Mesenchymal stem cell (in vitro differentiated cells and primary cell): ENCODE results near the gene WNT10A.

Source experiments
- DNase-seq: peaks from one replicate; pipeline ENCODE4 v3.0.0-alpha.2; 2013
- H2AFZ ChIP-seq: one replicate; pipeline ENCODE4 v1.6.1; 2013; ENCODE audit warnings: low read depth, mild to moderate bottlenecking, control low read depth, inconsistent platforms, low read length, moderate library complexity
- H2AK5ac ChIP-seq: 2 replicates; pipeline ENCODE4 v1.6.1; 2013; ENCODE audit warnings: low read length, moderate library complexity, mild to moderate bottlenecking, inconsistent platforms; ENCODE audit not compliant: severe bottlenecking
- H2BK120ac ChIP-seq: one replicate; pipeline ENCODE4 v1.6.1; 2013; ENCODE audit warnings: low read depth, mild to moderate bottlenecking, inconsistent platforms, low read length, moderate library complexity
- H2BK12ac ChIP-seq, 2 experiments: one replicate each; pipeline ENCODE4 v1.6.1; 2013; ENCODE audit warnings: inconsistent platforms in 2 of 2, low read length in 2 of 2, mild to moderate bottlenecking in 2 of 2, moderate library complexity in 2 of 2, control low read depth in 1 of 2
- H2BK15ac ChIP-seq: one replicate; pipeline ENCODE4 v1.6.1; 2013; ENCODE audit warnings: mild to moderate bottlenecking, low read depth, inconsistent platforms; ENCODE audit not compliant: poor library complexity, severe bottlenecking
- H2BK5ac ChIP-seq: 2 replicates; pipeline ENCODE4 v1.6.1; 2013; ENCODE audit warnings: low read depth, mild to moderate bottlenecking, low read length, control low read depth, inconsistent platforms; ENCODE audit not compliant: poor library complexity, severe bottlenecking
- H3K14ac ChIP-seq, 2 experiments: one replicate each; pipeline ENCODE4 v1.6.1; 2013; ENCODE audit warnings: inconsistent platforms in 2 of 2, low read length in 2 of 2, control low read depth in 1 of 2, mild to moderate bottlenecking in 1 of 2, moderate library complexity in 1 of 2
- H3K18ac ChIP-seq, 2 experiments: one replicate each; pipeline ENCODE4 v1.6.1; 2013; ENCODE audit warnings: inconsistent platforms in 2 of 2, low read length in 2 of 2, control low read depth in 1 of 2, low read depth in 1 of 2, mild to moderate bottlenecking in 1 of 2
- H3K23ac ChIP-seq, 2 experiments: one replicate each; pipeline ENCODE4 v1.6.1; 2013; ENCODE audit warnings: inconsistent platforms in 2 of 2, low read length in 2 of 2, mild to moderate bottlenecking in 2 of 2, moderate library complexity in 2 of 2, control low read depth in 1 of 2
- H3K27ac ChIP-seq: 2 replicates; pipeline ENCODE4 v1.5.1; 2013; ENCODE audit warnings: mild to moderate bottlenecking, moderate library complexity, low read length, control low read depth, inconsistent platforms; ENCODE audit not compliant: poor library complexity, severe bottlenecking
- H3K27me3 ChIP-seq, 2 experiments: 2 replicates each; pipeline versions ENCODE4 v1.6.1 to v1.7.0; 2013; ENCODE audit warnings: low read length in 2 of 2, mild to moderate bottlenecking in 2 of 2, moderate library complexity in 2 of 2, control low read depth in 1 of 2, inconsistent platforms in 1 of 2; ENCODE audit not compliant: control insufficient read depth in 1 of 2, insufficient read depth in 1 of 2
- H3K36me3 ChIP-seq, 2 experiments: 2 replicates each; pipeline versions ENCODE4 v1.6.1 to v1.7.0; 2013; ENCODE audit warnings: low read length in 2 of 2, control low read depth in 1 of 2, inconsistent platforms in 1 of 2, low read depth in 1 of 2, mild to moderate bottlenecking in 1 of 2; ENCODE audit not compliant: insufficient read depth in 2 of 2, control insufficient read depth in 1 of 2
- H3K4ac ChIP-seq, 2 experiments: one replicate each; pipeline ENCODE4 v1.6.1; 2013; ENCODE audit warnings: inconsistent platforms in 2 of 2, low read length in 2 of 2, mild to moderate bottlenecking in 2 of 2, moderate library complexity in 2 of 2, control low read depth in 1 of 2, low read depth in 1 of 2
- H3K4me1 ChIP-seq: 2 replicates; pipeline ENCODE4 v1.6.1; 2013; ENCODE audit warnings: low read depth, low read length, control low read depth; ENCODE audit not compliant: control insufficient read depth, insufficient read depth
- H3K4me2 ChIP-seq: 2 replicates; pipeline ENCODE4 v1.6.1; 2013; ENCODE audit warnings: low read length, mild to moderate bottlenecking, inconsistent platforms; ENCODE audit not compliant: poor library complexity, severe bottlenecking
- H3K4me3 ChIP-seq, 2 experiments: 2 replicates each; pipeline versions ENCODE4 v1.5.1 to v1.7.0; 2013; ENCODE audit warnings: low read length in 2 of 2, mild to moderate bottlenecking in 2 of 2, control low read depth in 1 of 2, low read depth in 1 of 2; ENCODE audit not compliant: insufficient read depth in 1 of 2
- H3K79me1 ChIP-seq: replicated peaks from 2 replicates; pipeline ENCODE4 v1.6.1; 2013; ENCODE audit warnings: mild to moderate bottlenecking, control low read depth, low read length, inconsistent platforms; ENCODE audit not compliant: poor library complexity, severe bottlenecking
- H3K9ac ChIP-seq: 2 replicates; pipeline ENCODE4 v1.7.0; 2013; ENCODE audit warnings: mild to moderate bottlenecking, low read length, moderate library complexity
- H3K9me3 ChIP-seq: 2 replicates; pipeline ENCODE4 v1.7.0; 2013; ENCODE audit warnings: mild to moderate bottlenecking, low read length; ENCODE audit not compliant: control insufficient read depth
- H4K8ac ChIP-seq: one replicate; pipeline ENCODE4 v1.6.1; 2013; ENCODE audit warnings: inconsistent platforms, mild to moderate bottlenecking, low read length, moderate library complexity
- H4K91ac ChIP-seq: one replicate; pipeline ENCODE4 v1.6.1; 2013; ENCODE audit warnings: mild to moderate bottlenecking, low read length, inconsistent platforms
- WGBS: methylation state at CpG from one replicate; pipeline ENCODE4 v1.1.7; 2013; ENCODE audit warnings: mixed read lengths; 5-methylcytosine and 5-hydroxymethylcytosine counted together

The WNT10A gene

DNA sequence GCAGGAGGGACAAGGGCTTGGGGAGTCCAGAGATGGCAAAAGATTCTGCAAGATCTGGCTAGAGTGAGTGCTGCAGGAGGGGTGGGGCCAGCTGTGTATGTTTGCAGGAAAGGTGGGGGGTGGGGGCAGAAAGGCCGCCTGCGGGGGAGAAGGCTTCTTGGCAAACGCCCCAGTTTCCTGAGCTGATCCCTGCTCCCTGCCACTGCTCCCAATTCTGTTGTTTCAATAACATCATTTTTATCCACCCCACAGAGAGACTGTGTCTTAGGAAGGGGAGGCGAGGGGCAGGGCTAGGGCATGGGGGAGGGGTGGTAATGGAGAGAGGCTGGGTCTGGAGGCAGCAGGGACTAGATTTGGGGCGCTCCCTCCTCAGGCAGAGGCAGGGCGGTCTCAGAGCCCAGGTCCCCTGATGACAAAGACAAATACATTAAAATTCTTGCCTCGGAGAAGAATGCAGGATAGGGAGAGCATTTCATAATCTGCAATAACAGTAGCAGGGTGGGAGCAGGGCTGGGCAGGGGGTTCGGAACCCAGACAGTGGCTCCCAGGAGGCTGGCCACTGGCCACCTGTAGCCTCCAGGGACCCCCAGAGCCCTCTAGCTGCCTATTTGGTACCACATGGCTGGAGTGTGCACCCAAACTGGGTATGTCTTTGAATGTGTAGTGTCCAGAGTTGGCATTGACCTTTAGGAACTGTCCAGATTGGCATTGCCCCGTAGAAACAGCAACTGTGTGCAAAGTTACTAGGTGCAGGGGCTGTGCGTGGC lies 23.1 kb upstream of the WNT10A start:
- peaks cover 25% of the 10 kb centered on the region for H3K4me1 ChIP-seq
- H3K4me3 ChIP-seq: no peak overlapping the region
- no peak overlapping the region for H3K9ac ChIP-seq
- H2BK15ac ChIP-seq: no peak overlapping the region
- H3K36me3 ChIP-seq: no peaks in the 10 kb centered on the region
- no peak overlapping the region for H3K4ac ChIP-seq
- no peak overlapping the region for H3K18ac ChIP-seq
- 28% methylated on average over 7 of the region's 10 CpGs for WGBS
- H2AK5ac ChIP-seq: no peak overlapping the region
- no peaks in the 10 kb centered on the region for H3K9me3 ChIP-seq
- no peak overlapping the region for H3K14ac ChIP-seq
- no peak overlapping the region for H4K8ac ChIP-seq
- no peak overlapping the region for H3K4me2 ChIP-seq
- H3K79me1 ChIP-seq: no peaks in the 10 kb centered on the region
- DNase-seq: no peak
- H4K91ac ChIP-seq: no peak overlapping the region
- H3K27me3 ChIP-seq: peaks cover 85 to 93% of the 10 kb centered on the region in 2 experiments
- no peak overlapping the region for H2AFZ ChIP-seq
- H2BK12ac ChIP-seq: no peak overlapping the region
- H2BK5ac ChIP-seq: no peak overlapping the region
- no peak overlapping the region for H2BK120ac ChIP-seq
- H3K23ac ChIP-seq: no peak overlapping the region
- H3K27ac ChIP-seq: no peak overlapping the region

DNA sequence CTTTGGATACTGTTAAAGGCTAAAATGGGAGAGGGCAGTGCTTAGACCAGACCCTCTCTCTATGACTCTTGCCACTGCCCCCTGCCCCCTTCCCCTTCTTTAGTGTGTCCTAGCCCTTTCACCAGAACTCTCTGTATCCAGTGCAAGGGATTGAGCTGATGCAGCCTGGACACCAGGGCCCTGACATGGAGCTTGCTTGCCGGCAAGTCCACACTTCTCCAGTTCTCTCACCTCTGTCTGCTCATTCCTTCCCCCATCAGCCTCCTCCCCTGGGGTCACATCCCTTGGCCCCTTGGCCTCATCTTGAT lies 22.6 kb upstream of the WNT10A start:
- Histone ChIP-seq H2BK15ac (no peak overlapping the region), H3K14ac (no peak overlapping the region), H2BK12ac (no peak overlapping the region), H3K4me2 (no peak overlapping the region), H3K4ac (no peak overlapping the region), H3K9ac (no peak overlapping the region), H2BK120ac (no peak overlapping the region), H3K79me1 (no peaks in the 10 kb centered on the region), H3K9me3 (no peaks in the 10 kb centered on the region), H3K4me3 (no peak overlapping the region), H3K27me3 (peaks cover 85 to 93% of the 10 kb centered on the region in 2 experiments), H2AK5ac (no peak overlapping the region), H3K23ac (no peak overlapping the region), H3K27ac (no peak overlapping the region), H4K8ac (no peak overlapping the region), H3K36me3 (no peaks in the 10 kb centered on the region), H4K91ac (no peak overlapping the region), H2BK5ac (no peak overlapping the region), H3K18ac (no peak overlapping the region), H3K4me1 (peaks cover 25% of the 10 kb centered on the region), H2AFZ (no peak overlapping the region)
- 27% methylated on average over 1 of the region's 1 CpG for WGBS
- DNase-seq: no peak

DNA sequence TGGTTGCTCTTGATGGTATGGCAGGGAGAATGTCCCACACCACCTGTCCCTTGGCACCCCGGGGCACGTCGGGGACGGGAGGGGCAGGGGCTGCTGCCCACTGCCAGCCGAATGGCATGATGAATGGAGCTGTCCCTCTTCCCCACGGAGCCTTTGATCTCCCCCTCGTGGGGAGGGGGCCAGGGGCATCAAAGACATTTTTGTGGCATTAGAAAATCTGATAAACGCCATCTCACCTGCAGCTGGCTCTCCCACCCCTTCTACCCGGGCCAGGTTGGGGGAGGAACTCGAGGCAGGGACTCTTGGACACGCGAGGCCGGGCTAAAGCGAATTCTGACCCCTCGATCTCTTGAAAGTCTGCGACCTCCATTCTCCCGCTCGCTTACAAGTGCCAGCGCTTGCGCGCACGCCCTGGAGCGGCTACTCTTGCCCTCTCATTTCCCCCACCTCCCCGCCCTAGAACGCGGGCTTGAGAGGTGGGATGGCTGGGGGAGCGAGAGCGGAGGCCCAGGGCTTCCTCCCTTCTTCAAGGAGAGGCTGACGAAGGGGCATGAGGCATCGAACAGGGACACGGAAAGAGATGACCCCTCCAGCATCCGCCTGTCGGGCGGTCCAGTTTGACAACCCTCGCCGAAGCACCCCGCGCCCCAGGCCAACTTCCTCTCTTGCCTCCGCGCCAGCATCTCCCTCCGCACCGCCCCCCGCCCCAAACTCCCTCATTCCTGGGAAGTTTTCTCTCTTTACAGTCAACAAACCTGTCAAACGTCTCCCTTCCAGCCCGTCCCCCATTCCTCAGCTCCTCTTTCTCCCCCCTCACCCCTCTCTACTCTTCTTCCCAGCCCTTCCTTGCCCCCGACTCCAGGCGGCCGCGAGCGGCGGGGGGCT lies 21.7 kb upstream of the WNT10A start:
- Histone ChIP-seq H3K4me2 (peak overlapping the region; percentile 39), H4K8ac (no peak overlapping the region), H2BK15ac (peak overlapping the region; percentile 34), H3K4ac (no peak overlapping the region), H2BK120ac (no peak overlapping the region), H3K9ac (no peak overlapping the region), H3K9me3 (no peaks in the 10 kb centered on the region), H3K23ac (peak overlapping the region in 1 of 2 experiments; percentile 26), H2AFZ (no peak overlapping the region), H3K79me1 (no peaks in the 10 kb centered on the region), H2BK5ac (no peak overlapping the region), H3K36me3 (no peaks in the 10 kb centered on the region), H2BK12ac (no peak overlapping the region), H3K27me3 (peaks cover 83 to 92% of the 10 kb centered on the region in 2 experiments), H3K4me1 (peaks cover 21% of the 10 kb centered on the region), H3K14ac (no peak overlapping the region), H3K4me3 (no peak overlapping the region), H2AK5ac (no peak overlapping the region), H3K18ac (no peak overlapping the region), H4K91ac (no peak overlapping the region), H3K27ac (no peak overlapping the region)
- no peak for DNase-seq
- 3% methylated on average over 45 of the region's 51 CpGs for WGBS

DNA sequence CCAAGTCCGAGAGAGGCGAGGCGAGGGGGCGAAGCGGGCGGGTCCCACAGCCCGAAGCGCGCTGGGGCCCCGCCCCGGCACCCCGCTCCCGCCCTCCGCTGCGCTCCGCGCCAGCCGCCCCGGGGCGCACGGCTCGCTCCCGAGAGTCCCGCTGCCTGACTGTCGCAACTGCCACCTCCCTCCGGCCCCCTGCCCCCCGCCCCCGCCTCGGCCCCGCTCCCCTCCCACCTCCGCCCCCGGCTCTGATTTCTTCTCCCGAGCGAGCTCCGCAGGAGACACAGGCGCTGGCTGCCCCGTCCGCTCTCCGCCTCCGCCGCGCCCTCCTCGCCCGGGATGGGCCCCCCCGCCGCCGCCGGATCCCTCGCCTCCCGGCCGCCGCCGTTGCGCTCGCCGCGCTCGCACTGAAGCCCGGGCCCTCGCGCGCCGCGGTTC lies 21.1 kb upstream of the WNT10A start, which contains the start of gene WNT6:
TSS of gene WNT6 (plus strand) at position 250 of the 432 bp plus-strand sequence. CDS start 233 bp downstream, outside the sequence.
- H3K9ac ChIP-seq: no peak within 1 kb of the TSS
- H3K14ac ChIP-seq: no peak within 1 kb of the TSS
- H3K27me3 ChIP-seq: peaks cover 79 to 89% of the 10 kb centered on the region in 2 experiments
- WGBS: under 1% methylated on average over 21 of the region's 64 CpGs
- DNase-seq: no peak
- H2BK12ac ChIP-seq: no peak within 1 kb of the TSS
- H2AK5ac ChIP-seq: no peak within 1 kb of the TSS
- no peak within 1 kb of the TSS for H4K91ac ChIP-seq
- H3K23ac ChIP-seq: peak within 1 kb of the TSS in 1 of 2 experiments; percentile 26
- no peak within 1 kb of the TSS for H3K4ac ChIP-seq
- no peak within 1 kb of the TSS for H2BK120ac ChIP-seq
- H3K9me3 ChIP-seq: no peaks in the 10 kb centered on the region
- no peak within 1 kb of the TSS for H4K8ac ChIP-seq
- H3K27ac ChIP-seq: no peak within 1 kb of the TSS
- H3K4me1 ChIP-seq: peaks cover 20% of the 10 kb centered on the region
- H3K4me2 ChIP-seq: peak within 1 kb of the TSS; percentile 49
- no peak within 1 kb of the TSS for H3K18ac ChIP-seq
- peak within 1 kb of the TSS in 1 of 2 experiments; percentile 16 for H3K4me3 ChIP-seq
- H2BK15ac ChIP-seq: peak within 1 kb of the TSS; percentile 12
- no peaks in the 10 kb centered on the region for H3K36me3 ChIP-seq
- no peaks in the 10 kb centered on the region for H3K79me1 ChIP-seq
- no peak within 1 kb of the TSS for H2BK5ac ChIP-seq
- no peak within 1 kb of the TSS for H2AFZ ChIP-seq
